Endometrial microvascular endothelial cells (primary cell): Measurements from ENCODE around the gene EDA. TPM values are rescaled to one million over a fixed set of nuclear protein-coding genes. Genes with fewer than 3 reads are reported as not detected.

Source experiments
- total RNA-seq: library from RNA; depleted of rRNA; stranded (reverse); fragments of >200 nt; gene quantifications from one replicate; pipeline ENCODE4 v1.2.3, GENCODE V29; 2015; ENCODE audit errors: inconsistent ontology term

The EDA gene
- total RNA-seq, 1 donor from 2014 or later = not detected

Other genes starting within 250 kb of the EDA start
- not detected for gene NALF2, start 111.8 kb upstream of the EDA start, total RNA-seq